Activated CD8-positive, alpha-beta T cell treated with anti-CD3 and anti-CD28 coated beads for 36 hours (primary cell): ENCODE data around the gene ENG. TPM values are rescaled to one million over a fixed set of nuclear protein-coding genes. Genes with fewer than 3 reads are reported as not detected.

Source experiments
- ATAC-seq: fragments of 200-7000 bp; cut with Tn5 transposase; one replicate; pipeline ENCODE4 v1.10.0; 2021; ENCODE audit warnings: mild to moderate bottlenecking, moderate library complexity
- CTCF ChIA-PET: fragments of 350-600 bp; sonication (Branson Sonifier 250); formaldehyde crosslinking; loops from one replicate; lab custom pipeline; 2021; ENCODE audit warnings: antibody characterized with exemption; lab: Charles Lee
- POLR2A ChIA-PET: fragments of 350-600 bp; sonication (Branson Sonifier 250); formaldehyde crosslinking; loops from one replicate; lab custom pipeline; 2021; ENCODE audit warnings: antibody characterized with exemption; lab: Charles Lee
- DNase-seq: peaks from one replicate; pipeline ENCODE4 v3.0.0-alpha.2; 2020
- H3K27ac Mint-ChIP-seq: one replicate; pipeline ENCODE4 v1.8.0; 2021; ENCODE audit warnings: mild to moderate bottlenecking, mixed read lengths
- H3K27me3 Mint-ChIP-seq: one replicate; pipeline ENCODE4 v1.8.0; 2021; ENCODE audit warnings: mixed read lengths
- H3K36me3 Mint-ChIP-seq: one replicate; pipeline ENCODE4 v1.8.0; 2021; ENCODE audit warnings: low read depth, mixed read lengths
- H3K4me1 Mint-ChIP-seq: one replicate; pipeline ENCODE4 v1.8.0; 2021; ENCODE audit warnings: low read depth, mixed read lengths
- H3K4me3 Mint-ChIP-seq: one replicate; pipeline ENCODE4 v1.8.0; 2021; ENCODE audit warnings: mild to moderate bottlenecking, moderate library complexity, mixed read lengths
- H3K9me3 Mint-ChIP-seq: one replicate; pipeline ENCODE4 v1.8.0; 2021; ENCODE audit warnings: mixed read lengths
- intact Hi-C: fragments of 100-400 bp; cut with micrococcal nuclease; formaldehyde crosslinking; loops from one replicate; pipeline ENCODE4 v1.10.0; 2022
- total RNA-seq, 2 experiments: library from RNA; stranded (reverse); gene quantifications; one replicate each; pipeline ENCODE4 v1.2.3, GENCODE V29; 2021
- TF ChIP-seq, protein P1 (sequence below): fragments of 200-600 bp; IDR thresholded peaks from one replicate; pipeline ENCODE4 v1.8.0; 2022; ENCODE audit warnings: antibody characterized with exemption, mild to moderate bottlenecking

Gene ENG
- total RNA-seq, 2 experiments from 2014 or later = 14.2 to 15.0 TPM

DNA sequence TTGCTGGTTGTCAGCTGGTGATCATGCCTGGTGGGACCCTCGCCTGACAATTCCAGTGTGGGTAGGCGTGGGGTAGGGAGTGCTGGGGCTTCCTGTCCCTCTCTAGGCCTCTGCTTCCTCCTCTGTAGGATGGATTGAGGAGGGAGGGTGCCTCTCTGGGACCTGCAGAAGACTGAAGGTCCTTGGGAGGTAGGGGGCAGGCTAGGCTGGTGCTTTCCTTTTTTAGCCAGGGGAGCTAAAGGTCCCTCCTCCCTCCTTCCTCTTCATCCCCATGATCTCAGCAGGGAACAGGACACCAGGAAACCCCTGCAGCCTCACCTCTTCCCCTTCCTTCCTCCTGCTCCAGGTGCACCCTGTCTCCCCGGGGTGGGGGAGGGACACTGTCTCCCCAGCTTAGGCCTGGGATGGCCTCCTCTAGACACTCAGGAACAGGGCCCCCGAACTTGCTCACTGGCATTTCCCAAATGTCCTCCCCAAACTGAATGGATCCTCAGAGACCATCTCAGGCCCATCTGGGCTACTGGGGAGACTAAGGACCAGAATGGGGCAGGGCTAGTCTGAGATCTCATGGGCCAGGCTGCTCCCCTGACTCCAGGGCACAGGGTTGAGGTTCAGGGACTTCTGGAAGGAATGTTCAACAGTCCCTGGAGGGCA, 84.4 kb downstream of the ENG start:
- DNase-seq (no peak), ATAC-seq (no peak)
- Mint-ChIP-seq H3K27me3 (no peaks in the 10 kb centered on the region), H3K9me3 (no peaks in the 10 kb centered on the region), H3K36me3 (peaks cover 52% of the 10 kb centered on the region), H3K27ac (peak overlapping the region; percentile 87), H3K4me1 (peaks cover 66% of the 10 kb centered on the region), H3K4me3 (peak overlapping the region; percentile 83)
- intact Hi-C loops = no loop called here
- TF ChIP-seq, protein P1, sequence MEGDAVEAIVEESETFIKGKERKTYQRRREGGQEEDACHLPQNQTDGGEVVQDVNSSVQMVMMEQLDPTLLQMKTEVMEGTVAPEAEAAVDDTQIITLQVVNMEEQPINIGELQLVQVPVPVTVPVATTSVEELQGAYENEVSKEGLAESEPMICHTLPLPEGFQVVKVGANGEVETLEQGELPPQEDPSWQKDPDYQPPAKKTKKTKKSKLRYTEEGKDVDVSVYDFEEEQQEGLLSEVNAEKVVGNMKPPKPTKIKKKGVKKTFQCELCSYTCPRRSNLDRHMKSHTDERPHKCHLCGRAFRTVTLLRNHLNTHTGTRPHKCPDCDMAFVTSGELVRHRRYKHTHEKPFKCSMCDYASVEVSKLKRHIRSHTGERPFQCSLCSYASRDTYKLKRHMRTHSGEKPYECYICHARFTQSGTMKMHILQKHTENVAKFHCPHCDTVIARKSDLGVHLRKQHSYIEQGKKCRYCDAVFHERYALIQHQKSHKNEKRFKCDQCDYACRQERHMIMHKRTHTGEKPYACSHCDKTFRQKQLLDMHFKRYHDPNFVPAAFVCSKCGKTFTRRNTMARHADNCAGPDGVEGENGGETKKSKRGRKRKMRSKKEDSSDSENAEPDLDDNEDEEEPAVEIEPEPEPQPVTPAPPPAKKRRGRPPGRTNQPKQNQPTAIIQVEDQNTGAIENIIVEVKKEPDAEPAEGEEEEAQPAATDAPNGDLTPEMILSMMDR = no peak
- ChIA-PET POLR2A (interaction anchor here (2.0 to 7.5 kb wide), 3 partner anchors 9 to 35 kb away, joined by 8 to 56 read pairs (median 35); partner anchors contain the start of genes CDK9, SH2D3C and TOR2A), CTCF (interaction anchor here (1.5 to 16.0 kb wide), 5 partner anchors 13 to 151 kb away, joined by 6 to 144 read pairs (median 7); partner anchors contain the start of genes CDK9, SH2D3C and TOR2A)

DNA sequence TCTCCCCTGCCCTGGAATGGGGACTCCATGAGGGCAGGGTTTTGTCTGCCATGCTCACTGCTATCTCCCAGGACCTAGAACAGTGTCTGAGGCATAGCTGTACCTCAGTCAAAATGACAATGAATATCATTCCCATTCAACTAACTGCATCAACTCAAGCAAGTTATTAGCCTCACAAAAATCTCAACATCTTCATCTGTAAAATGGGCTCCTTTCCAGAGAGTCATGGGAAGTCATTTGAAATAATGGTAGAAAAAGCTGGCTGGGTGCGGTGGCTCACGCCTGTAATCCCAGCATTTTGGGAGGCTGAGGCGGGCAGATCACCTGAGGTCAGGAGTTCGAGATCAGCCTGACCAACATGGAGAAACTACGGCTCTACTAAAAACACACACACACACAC, 85.4 kb downstream of the ENG start:
- TF ChIP-seq, protein P1 = no peak
- H3K27ac Mint-ChIP-seq = peak overlapping the region; percentile 71
- H3K27me3 Mint-ChIP-seq = no peaks in the 10 kb centered on the region
- DNase-seq (no peak), ATAC-seq (no peak)
- peaks cover 51% of the 10 kb centered on the region for H3K36me3 Mint-ChIP-seq
- peaks cover 65% of the 10 kb centered on the region for H3K4me1 Mint-ChIP-seq
- intact Hi-C loops = no loop called here
- POLR2A ChIA-PET = interaction anchor here (1.1 to 7.5 kb wide), 4 partner anchors 10 to 103 kb away, joined by 3 to 56 read pairs (median 22); partner anchors contain the start of genes CDK9, SH2D3C and TOR2A
- H3K9me3 Mint-ChIP-seq = no peaks in the 10 kb centered on the region
- peak overlapping the region; percentile 15 for H3K4me3 Mint-ChIP-seq
- CTCF ChIA-PET = interaction anchor here (1.9 to 16.0 kb wide), 4 partner anchors 14 to 100 kb away, joined by 6 to 144 read pairs (median 23); partner anchors contain the start of genes CDK9, SH2D3C and TOR2A

DNA sequence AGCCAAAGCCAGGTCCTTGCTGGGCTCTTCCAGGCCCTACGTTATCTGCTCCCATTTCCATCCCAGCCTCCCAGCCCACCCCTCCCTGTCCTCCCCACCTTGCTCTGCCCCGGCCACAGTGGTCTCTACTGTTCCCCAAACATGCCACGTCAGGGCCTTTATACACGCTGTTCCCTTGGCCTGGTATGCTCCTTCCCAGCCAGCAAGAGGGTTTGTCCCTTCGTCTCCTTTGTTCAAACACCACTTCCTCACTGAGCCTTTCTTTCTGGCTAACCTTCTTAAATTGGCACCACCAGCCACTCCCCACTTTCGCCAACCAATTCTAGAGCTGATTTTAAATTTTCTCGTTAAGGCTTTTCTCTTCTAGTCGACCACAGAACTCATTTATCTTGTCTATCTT, 85.8 kb downstream of the ENG start:
- Mint-ChIP-seq H3K36me3 (peaks cover 51% of the 10 kb centered on the region), H3K4me1 (peaks cover 66% of the 10 kb centered on the region), H3K9me3 (no peaks in the 10 kb centered on the region), H3K27ac (peak overlapping the region; percentile 71), H3K27me3 (no peaks in the 10 kb centered on the region), H3K4me3 (peak overlapping the region; percentile 15)
- ATAC-seq = no peak
- ChIA-PET POLR2A (interaction anchor here (0.6 to 7.5 kb wide), 8 partner anchors 7 to 318 kb away, joined by 3 to 56 read pairs (median 7); partner anchors contain the start of genes CDK9, LRSAM1, RPL12 and SH2D3C), CTCF (interaction anchor here (1.9 to 16.0 kb wide), 4 partner anchors 14 to 101 kb away, joined by 6 to 144 read pairs (median 23); partner anchors contain the start of genes CDK9, SH2D3C and TOR2A)
- intact Hi-C loops = no loop called here
- DNase-seq = no peak
- TF ChIP-seq, protein P1 = no peak

DNA sequence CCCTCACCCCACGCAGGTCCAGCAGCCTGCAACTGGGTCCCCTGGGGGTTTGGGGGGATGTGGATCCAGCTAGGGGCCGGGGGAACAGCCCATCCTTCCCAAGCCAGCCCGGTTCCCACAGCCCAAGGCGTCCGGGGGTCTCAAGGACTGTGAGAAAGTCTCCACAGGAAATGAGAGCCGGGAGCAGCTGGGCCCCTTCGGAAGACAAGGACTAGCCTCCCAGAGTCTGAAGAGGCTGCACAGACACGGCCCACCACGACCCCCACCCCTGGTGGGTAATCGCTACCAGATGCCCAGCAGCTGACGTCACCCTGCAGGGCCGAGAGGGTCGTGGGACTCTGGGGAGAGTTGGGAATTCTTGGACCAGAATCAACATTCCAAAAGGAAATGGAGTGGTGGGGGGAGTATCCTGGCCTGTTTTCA, 86.5 kb downstream of the ENG start:
- DNase-seq = no peak
- intact Hi-C loops = no loop called here
- Mint-ChIP-seq H3K4me3 (peak overlapping the region; percentile 17), H3K4me1 (peaks cover 70% of the 10 kb centered on the region), H3K27me3 (no peaks in the 10 kb centered on the region), H3K9me3 (no peaks in the 10 kb centered on the region), H3K27ac (peak overlapping the region; percentile 94), H3K36me3 (peaks cover 49% of the 10 kb centered on the region)
- TF ChIP-seq, protein P1 = no peak
- POLR2A ChIA-PET = interaction anchor here (1.5 to 7.5 kb wide), 5 partner anchors 8 to 317 kb away, joined by 3 to 56 read pairs (median 8); partner anchors contain the start of genes CDK9, LRSAM1, RPL12 and SH2D3C
- CTCF ChIA-PET = interaction anchor here (5.4 to 16.0 kb wide), 3 partner anchors 15 to 102 kb away, joined by 40 to 144 read pairs (median 45); partner anchors contain the start of genes CDK9, SH2D3C and TOR2A
- ATAC-seq = no peak
